DMS 273 treated with DMSO at 0.1 percent for 48 hours (cell line): ENCODE results near the gene NOMO2.
"Not testable (repeated sequence)": the region's sequence is repeated elsewhere in the genome, so short reads cannot be mapped to it uniquely, and the experiment has no call there.

Source experiments
- DNase-seq: peaks from one replicate; lab custom pipeline; 2025; lab: John Stamatoyannopoulos, UW

The NOMO2 gene

DNA sequence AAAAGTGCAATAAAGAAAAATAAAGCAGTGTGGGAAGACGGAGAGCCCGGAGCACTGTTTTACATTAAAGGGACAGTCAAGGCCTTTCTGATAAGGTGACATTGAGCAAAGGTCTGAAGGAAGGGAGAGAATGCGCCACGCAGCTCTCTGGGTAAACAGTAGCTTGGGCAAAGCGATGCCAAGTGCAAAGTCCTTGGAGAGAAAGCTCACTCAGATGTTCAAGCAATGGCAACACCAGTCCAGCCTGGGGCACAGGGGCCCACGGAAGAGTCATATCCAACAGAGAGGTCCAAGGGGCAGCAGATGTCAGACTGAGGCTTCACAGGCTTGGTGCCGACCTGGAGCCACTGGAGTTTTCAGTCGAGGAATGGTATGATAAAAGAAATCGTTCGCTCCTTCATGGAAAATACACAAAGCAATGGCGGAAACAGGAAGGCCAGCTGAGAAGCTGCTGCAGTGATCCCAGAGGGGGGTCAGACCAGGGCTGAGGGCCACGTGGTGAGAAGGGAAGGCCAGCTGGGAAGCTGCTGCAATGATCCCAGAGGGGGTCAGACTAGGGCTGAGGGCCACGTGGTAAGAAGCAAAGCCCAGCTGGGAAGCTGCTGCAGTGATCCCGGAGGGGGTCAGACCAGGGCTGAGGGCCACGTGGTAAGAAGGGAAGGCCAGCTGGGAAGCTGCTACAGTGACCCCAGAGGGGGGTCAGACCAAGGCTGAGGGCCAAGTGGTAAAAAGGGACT, 40.3 kb downstream of the NOMO2 start:
- DNase-seq = not testable (repeated sequence)

DNA sequence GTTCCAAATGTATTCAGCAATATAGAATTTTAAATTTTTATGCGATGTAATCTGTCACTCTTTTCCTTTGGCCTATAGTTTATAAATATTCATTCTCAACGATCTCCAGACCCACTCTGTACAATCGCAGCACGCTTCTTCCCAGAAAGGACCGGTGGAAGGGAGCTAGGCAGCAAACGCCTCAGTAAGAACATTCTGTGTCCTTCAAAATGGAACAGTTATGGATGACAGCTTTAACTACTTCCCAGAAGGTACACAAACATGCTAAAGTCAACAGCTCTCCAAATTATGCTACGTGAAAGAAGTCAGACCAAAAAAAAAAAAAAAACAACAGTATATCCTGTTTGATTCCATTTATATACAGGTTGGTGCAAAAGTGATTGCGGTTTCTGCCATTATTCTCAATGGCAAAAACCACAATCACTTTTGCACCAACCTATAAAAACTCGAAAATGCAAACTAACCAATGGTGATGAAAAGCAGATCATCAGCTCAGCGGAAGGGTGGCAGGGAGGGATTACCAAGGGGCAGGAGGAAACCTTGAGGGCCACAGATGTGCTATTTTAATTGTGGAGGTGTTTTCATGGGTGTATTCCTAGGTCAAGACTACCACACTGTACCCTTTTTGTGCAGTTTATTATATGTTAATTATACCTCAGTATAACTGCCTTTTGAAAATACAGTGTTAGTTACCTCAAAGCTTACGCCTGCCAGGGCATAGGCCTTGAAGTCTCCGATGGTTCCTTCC, 43.2 kb downstream of the NOMO2 start:
- not testable (repeated sequence) for DNase-seq

DNA sequence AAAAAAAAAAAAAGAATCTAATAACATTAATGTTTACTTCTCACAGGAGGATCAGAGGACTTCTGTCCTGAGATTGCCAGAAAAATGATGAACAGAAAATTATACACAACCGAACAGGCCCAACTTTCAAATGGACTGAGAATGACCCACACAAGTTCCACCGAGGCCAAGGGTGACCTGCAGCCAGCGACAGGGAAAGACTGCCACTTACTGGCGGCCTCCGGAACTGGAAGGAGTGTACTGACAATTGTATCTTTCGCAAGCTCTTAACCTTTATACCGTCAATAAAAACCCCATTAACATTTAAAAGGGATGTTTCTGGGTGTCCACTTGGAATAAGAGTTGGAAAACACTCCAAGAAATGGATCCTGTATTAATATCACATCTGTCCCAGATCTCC, 63.5 kb downstream of the NOMO2 start:
- DNase-seq = not testable (repeated sequence)

GRCh38 chr16:18497032-18497431, 64.9 kb downstream of the NOMO2 start:
- not testable (repeated sequence) for DNase-seq

DNA sequence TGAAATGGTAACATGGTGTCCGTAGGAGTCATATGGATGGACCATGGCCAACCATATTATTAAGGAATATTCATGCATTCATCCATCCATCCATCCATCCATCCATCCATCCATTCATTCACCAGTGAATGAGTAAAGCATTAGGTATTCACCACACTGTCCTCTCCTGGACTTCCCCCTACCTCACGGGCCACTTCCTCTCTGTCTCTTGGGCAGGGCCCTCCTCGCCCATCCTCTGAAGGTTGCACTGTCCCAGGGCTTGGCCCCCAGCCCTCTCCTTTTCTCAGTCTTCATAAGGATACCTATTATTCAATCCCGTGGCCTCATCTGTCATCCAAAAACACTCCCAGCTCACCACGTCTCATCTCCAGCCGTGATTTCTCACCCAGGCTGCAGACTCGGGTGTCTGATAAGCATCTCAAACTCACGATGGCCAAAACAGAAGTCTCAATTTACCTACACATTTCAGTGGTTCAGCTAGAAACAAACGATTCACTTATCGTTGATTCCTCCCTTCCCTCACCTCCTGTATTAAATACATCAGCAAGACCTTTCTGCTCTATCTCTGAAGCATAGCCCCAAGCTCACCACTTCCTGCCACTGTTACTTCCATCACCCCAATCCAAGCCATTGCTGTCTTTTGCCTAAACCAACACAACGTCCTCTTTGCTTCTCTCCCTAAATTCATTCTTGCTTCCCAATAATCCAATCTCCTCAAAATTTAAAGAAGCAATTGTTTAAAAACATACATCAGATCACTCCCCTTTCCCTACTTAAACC, 69.6 kb downstream of the NOMO2 start:
- DNase-seq = not testable (repeated sequence)

- DNase-seq = not testable (repeated sequence)
Measured at GRCh38 chr16:18436025-18436424, 125.9 kb downstream of the NOMO2 start.

- not testable (repeated sequence) for DNase-seq
Measured at GRCh38 chr16:18415827-18416226, 146.1 kb downstream of the NOMO2 start.

- not testable (repeated sequence) for DNase-seq
Measured at GRCh38 chr16:18409532-18410293, 152.2 kb downstream of the NOMO2 start.

GRCh38 chr16:18401851-18402657, 159.8 kb downstream of the NOMO2 start:
- DNase-seq = not testable (repeated sequence)

DNA sequence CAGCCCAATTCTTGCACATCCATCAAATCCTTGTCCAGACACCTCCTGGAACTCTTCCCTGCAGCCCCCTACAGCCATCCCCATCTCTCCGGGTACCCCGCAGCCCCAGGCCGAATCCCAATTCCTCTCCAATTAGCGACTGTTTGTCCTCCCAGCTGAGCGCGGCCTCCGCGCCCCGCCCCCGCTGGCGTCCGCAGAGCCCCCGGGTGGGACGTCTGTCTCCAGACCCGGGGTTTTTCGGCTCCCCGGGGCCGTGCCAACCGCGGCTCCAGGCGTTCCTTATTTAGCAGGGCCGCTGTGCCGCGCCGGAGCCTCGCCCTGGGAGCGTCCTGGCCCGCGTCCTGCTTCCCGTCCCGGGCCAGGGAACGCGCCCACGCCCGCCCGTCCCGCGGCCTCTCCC, 160.7 kb downstream of the NOMO2 start:
- not testable (repeated sequence) for DNase-seq

- not testable (repeated sequence) for DNase-seq
Measured at GRCh38 chr16:18394363-18394762, 167.5 kb downstream of the NOMO2 start.

GRCh38 chr16:18387767-18388166, 174.1 kb downstream of the NOMO2 start:
- not testable (repeated sequence) for DNase-seq

- DNase-seq = not testable (repeated sequence)
Measured at GRCh38 chr16:18386517-18386916, 175.4 kb downstream of the NOMO2 start.

DNA sequence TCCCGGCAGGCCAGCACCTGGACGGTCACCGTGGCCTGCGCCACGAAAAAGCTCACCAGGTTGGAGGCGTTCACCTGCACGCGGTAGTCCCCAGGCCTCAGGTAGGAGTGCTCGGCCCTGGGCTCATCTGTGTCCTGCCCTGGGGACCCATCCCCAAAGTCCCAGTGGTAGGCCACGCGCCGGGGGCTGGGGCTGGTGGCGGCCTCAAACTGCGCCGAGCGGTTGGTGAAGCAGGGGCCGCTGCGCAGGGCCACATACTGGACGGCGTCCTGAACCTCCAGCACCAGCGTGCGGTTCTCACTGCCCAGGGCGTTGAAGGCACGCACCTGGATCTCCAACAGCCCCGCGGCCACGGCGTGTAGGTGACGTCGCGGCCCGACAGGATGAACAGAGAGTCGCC, 176.6 kb downstream of the NOMO2 start:
- DNase-seq = not testable (repeated sequence)

- DNase-seq = not testable (repeated sequence)
Measured at GRCh38 chr16:18384869-18385268, 177.0 kb downstream of the NOMO2 start.

- not testable (repeated sequence) for DNase-seq
Measured at GRCh38 chr16:18384098-18384636, 177.7 kb downstream of the NOMO2 start.

DNA sequence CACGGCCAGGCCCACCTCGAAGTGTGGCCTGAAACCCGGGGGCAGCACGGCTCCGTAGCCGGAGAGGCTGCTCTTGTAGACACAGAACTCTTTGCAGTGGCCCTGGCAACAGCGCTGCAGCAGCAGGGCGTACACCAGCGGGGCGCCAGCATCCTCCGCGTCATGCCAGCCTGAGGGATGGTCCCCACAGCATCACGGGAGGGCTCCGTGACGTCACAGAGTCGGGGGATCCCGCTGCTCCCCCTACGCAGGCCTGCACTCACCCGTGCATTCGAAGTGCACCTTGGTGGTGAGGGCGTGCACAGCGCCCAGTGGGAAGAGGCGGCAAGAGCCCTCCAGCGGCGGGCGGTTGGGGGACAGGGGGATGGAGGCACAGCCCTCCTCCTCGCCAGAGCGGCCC, 179.2 kb downstream of the NOMO2 start:
- DNase-seq = not testable (repeated sequence)
